Stomach (tissue), 9 donors: ENCODE data around the gene GALNT2. TPM values are rescaled to one million over a fixed set of nuclear protein-coding genes. Genes with fewer than 3 reads are reported as not detected.

Experiments used
- DNase-seq, 2 donors: peaks; one replicate each; pipeline versions ENCODE4 v3.0.0 to v3.0.0-alpha.2; 2013 to 2019
- H3K27ac ChIP-seq, 5 donors: fragments of 200-600 bp in 4 of 5; sonication (generic) in 4 of 5; one replicate each; pipeline ENCODE4 v1.5.1; 2013 to 2019; ENCODE audit warnings: mild to moderate bottlenecking in 1 of 5, moderate library complexity in 1 of 5
- H3K27me3 ChIP-seq, 3 donors: fragments of 200-600 bp; sonication (generic); one replicate each; pipeline ENCODE4 v1.5.1; 2017 to 2019; ENCODE audit warnings: mixed run types in 1 of 3
- H3K36me3 ChIP-seq, 4 donors: fragments of 200-600 bp; sonication (generic); 1 replicate in 3 of 4; 2 replicates in 1 of 4; pipeline ENCODE4 v1.5.1; 2016 to 2019
- H3K4me1 ChIP-seq, 4 donors: fragments of 200-600 bp; sonication (generic); one replicate each; pipeline ENCODE4 v1.5.1; 2016 to 2019
- H3K4me3 ChIP-seq, 4 donors: fragments of 200-600 bp; sonication (generic) in 3 of 4; one replicate each; pipeline ENCODE4 v1.5.1; 2016 to 2019; ENCODE audit warnings: mild to moderate bottlenecking in 1 of 4
- H3K9me3 ChIP-seq, 4 donors: fragments of 200-600 bp; sonication (generic); one replicate each; pipeline ENCODE4 v1.5.1; 2016 to 2019
- EP300 ChIP-seq: sonication (generic); formaldehyde crosslinking; IDR thresholded peaks from one replicate; pipeline ENCODE4 v1.6.1; 2017; ENCODE audit warnings: antibody characterized with exemption
- POLR2A ChIP-seq, 4 donors: fragments of 450-650 bp; IDR thresholded peaks; one replicate each; pipeline ENCODE4 v1.6.1; 2016; ENCODE audit warnings: antibody characterized with exemption in 4 of 4, control low read depth in 2 of 4, mild to moderate bottlenecking in 1 of 4, moderate library complexity in 1 of 4
- POLR2AphosphoS5 ChIP-seq, 3 donors: sonication (generic); formaldehyde crosslinking; IDR thresholded peaks; one replicate each; pipeline ENCODE4 v1.6.1; 2016; ENCODE audit warnings: antibody characterized with exemption in 3 of 3
- WGBS, 5 donors: extraction: QIAGEN DNeasy Blood & Tissue Kit in 3 of 5; methylation state at CpG; one replicate each; pipeline versions ENCODE4 v1.1.5 to v1.1.7; 2013 to 2018; 5-methylcytosine and 5-hydroxymethylcytosine counted together
- intact Hi-C: fragments of 100-400 bp; cut with DNase I; formaldehyde crosslinking; loops from one replicate; pipeline ENCODE4 v1.15.1; 2023; ENCODE audit warnings: low total_unique reads
- polyA plus RNA-seq, 3 donors: library from polyadenylated mRNA; stranded (reverse); fragments of 200-250 nt; gene quantifications; one replicate each; pipeline ENCODE4 v1.2.3, GENCODE V29; 2013
- total RNA-seq, 5 donors: library from RNA; depleted of rRNA; stranded (reverse); fragments of >200 nt; gene quantifications; one replicate each; pipeline versions ENCODE4 v1.1.0 to v1.2.3, GENCODE V29; 2014 to 2016
- TF ChIP-seq, protein P1 (sequence below), 7 experiments: fragments of 450-650 bp in 4 of 7; fragments of 200-600 bp in 3 of 7; sonication (generic) in 3 of 7; IDR thresholded peaks; one replicate each; pipeline ENCODE4 v1.5.1; 2016 to 2019; ENCODE audit warnings: antibody characterized with exemption in 7 of 7, control low read depth in 2 of 7, mild to moderate bottlenecking in 1 of 7
- donor health status: healthy with polysubstance abuse.
- donor health status: Bipolar disorder and iron deficiency.
- donor health status: healthy.

GALNT2 gene
- total and polyA plus RNA-seq, 8 donors: 5.5 to 101 (median 43.1) TPM

DNA sequence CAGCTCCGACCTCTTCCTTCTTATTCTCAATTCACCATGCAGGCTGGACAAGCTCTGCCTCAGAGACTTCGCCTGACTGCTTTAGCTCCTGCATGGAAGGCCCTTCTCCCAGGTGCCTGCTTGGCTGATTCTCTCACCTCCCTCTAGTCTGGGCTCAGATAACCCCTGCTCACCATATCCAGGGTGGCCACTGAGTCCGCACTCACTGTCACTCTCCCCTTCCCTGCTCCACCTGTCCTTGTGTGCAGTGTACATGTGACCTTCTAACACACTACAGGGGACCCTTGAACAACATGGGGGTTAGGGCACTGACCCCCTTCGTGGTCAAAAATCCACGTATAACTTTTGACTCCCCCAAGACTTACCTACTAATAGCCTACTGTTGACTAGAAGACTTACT lies 14.4 kb upstream of the GALNT2 start:
- Histone ChIP-seq H3K36me3 (no peaks in the 10 kb centered on the region), H3K9me3 (no peaks in the 10 kb centered on the region), H3K27me3 (no peaks in the 10 kb centered on the region), H3K27ac (no peak overlapping the region), H3K4me1 (no peaks in the 10 kb centered on the region), H3K4me3 (no peak overlapping the region)
- 74 to 91% (median 86%) methylated on average over 5 of the region's 5 CpGs for WGBS, 5 donors
- TF ChIP-seq POLR2A (IDR thresholded peaks at IDR 0.05) (no peak), POLR2AphosphoS5 (IDR thresholded peaks at IDR 0.05) (no peak), EP300 (no peak)
- TF ChIP-seq, protein P1, sequence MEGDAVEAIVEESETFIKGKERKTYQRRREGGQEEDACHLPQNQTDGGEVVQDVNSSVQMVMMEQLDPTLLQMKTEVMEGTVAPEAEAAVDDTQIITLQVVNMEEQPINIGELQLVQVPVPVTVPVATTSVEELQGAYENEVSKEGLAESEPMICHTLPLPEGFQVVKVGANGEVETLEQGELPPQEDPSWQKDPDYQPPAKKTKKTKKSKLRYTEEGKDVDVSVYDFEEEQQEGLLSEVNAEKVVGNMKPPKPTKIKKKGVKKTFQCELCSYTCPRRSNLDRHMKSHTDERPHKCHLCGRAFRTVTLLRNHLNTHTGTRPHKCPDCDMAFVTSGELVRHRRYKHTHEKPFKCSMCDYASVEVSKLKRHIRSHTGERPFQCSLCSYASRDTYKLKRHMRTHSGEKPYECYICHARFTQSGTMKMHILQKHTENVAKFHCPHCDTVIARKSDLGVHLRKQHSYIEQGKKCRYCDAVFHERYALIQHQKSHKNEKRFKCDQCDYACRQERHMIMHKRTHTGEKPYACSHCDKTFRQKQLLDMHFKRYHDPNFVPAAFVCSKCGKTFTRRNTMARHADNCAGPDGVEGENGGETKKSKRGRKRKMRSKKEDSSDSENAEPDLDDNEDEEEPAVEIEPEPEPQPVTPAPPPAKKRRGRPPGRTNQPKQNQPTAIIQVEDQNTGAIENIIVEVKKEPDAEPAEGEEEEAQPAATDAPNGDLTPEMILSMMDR (IDR thresholded peaks at IDR 0.05): no peak
- no peak for DNase-seq
- intact Hi-C loops: no loop called here

DNA sequence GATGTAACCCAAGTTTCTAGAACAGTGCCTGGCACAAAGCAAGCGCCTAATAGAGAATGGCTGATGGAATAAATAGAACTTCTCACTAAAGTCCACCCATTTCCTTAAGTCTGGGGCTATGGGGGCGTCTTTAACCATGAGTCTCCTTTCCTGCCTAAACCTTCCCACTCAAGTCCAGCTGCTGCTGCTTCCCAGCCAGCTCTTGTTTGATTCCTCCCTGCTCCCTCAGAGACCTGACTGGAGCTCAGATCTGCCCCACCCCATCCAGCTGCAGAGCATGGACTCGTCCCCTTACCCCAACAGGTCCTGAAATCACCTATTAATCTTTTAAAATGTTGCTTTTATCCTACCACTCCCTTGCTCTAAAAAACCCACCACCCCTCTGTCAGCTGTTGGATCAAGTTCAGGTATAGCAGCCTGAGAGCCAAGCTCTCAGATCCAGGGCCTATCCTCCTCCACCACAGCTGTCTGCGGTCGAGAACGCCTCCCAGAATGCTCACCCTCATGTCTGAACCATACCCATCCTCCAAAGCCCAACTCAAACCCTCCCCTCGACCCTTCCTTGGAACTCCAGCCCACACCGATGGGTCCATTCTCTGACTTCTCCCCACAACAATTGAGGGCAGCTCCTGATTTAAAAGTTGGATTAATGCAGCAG lies 12.8 kb upstream of the GALNT2 start:
- no peak overlapping the region for H3K27ac ChIP-seq
- no peaks in the 10 kb centered on the region for H3K27me3 ChIP-seq
- 85 to 88% (median 86%) methylated on average over 8 of the region's 8 CpGs for WGBS, 5 donors
- no peak overlapping the region for H3K4me3 ChIP-seq
- no peaks in the 10 kb centered on the region for H3K9me3 ChIP-seq
- no peaks in the 10 kb centered on the region for H3K4me1 ChIP-seq
- H3K36me3 ChIP-seq: no peaks in the 10 kb centered on the region
- no peak for DNase-seq
- no peak for TF ChIP-seq POLR2AphosphoS5 (IDR thresholded peaks at IDR 0.05)
- TF ChIP-seq, protein P1 (IDR thresholded peaks at IDR 0.05): no peak
- TF ChIP-seq EP300: no peak
- TF ChIP-seq POLR2A (IDR thresholded peaks at IDR 0.05): no peak
- intact Hi-C loops: no loop called here

GRCh38 chr1:230056098-230056497 lies 10.9 kb upstream of the GALNT2 start:
- intact Hi-C loops: no loop called here
- no peak for DNase-seq
- H3K4me1 ChIP-seq: no peaks in the 10 kb centered on the region
- no peaks in the 10 kb centered on the region for H3K9me3 ChIP-seq
- H3K27me3 ChIP-seq: no peaks in the 10 kb centered on the region
- H3K4me3 ChIP-seq: no peak overlapping the region
- TF ChIP-seq POLR2A (IDR thresholded peaks at IDR 0.05) (no peak), POLR2AphosphoS5 (IDR thresholded peaks at IDR 0.05) (no peak), EP300 (no peak)
- TF ChIP-seq, protein P1 (IDR thresholded peaks at IDR 0.05): no peak
- no peak overlapping the region for H3K27ac ChIP-seq
- no peaks in the 10 kb centered on the region for H3K36me3 ChIP-seq
- 68 to 97% (median 83%) methylated on average over 1 of the region's 1 CpG for WGBS, 5 donors

DNA sequence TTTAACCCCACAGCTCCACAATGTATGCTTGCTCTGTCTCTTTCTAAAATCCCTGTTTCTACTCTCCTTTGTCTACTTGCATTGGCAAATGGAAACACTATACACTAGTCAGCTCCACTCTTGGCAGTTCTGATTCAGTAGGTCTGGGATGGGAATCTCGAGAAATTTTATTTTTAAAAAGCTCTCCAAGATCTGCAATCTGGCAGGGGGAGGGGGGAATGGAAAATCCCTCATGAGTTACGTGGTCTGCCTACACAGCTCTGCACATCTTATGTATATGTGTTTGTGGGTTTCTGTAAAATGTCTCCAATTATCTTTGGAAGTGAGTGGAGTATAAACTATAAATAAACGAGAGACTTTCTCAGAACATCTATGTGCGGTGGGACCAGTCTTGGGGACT lies 9.9 kb upstream of the GALNT2 start:
- Histone ChIP-seq H3K4me3 (no peak overlapping the region), H3K27me3 (no peaks in the 10 kb centered on the region), H3K4me1 (no peaks in the 10 kb centered on the region), H3K27ac (no peak overlapping the region), H3K9me3 (no peaks in the 10 kb centered on the region), H3K36me3 (no peaks in the 10 kb centered on the region)
- TF ChIP-seq POLR2A (IDR thresholded peaks at IDR 0.05) (no peak), POLR2AphosphoS5 (IDR thresholded peaks at IDR 0.05) (no peak), EP300 (no peak)
- TF ChIP-seq, protein P1 (IDR thresholded peaks at IDR 0.05): no peak
- intact Hi-C loops: no loop called here
- no peak for DNase-seq
- WGBS, 5 donors: 70 to 82% (median 80%) methylated on average over 4 of the region's 4 CpGs
